ENCODE measurements around the gene GJB6. TPM values are rescaled to one million over a fixed set of nuclear protein-coding genes. Genes with fewer than 3 reads are reported as not detected.

The GJB6 gene
- total and polyA plus RNA-seq, 7 donors, result 0.32 TPM; not detected in 6

DNA sequence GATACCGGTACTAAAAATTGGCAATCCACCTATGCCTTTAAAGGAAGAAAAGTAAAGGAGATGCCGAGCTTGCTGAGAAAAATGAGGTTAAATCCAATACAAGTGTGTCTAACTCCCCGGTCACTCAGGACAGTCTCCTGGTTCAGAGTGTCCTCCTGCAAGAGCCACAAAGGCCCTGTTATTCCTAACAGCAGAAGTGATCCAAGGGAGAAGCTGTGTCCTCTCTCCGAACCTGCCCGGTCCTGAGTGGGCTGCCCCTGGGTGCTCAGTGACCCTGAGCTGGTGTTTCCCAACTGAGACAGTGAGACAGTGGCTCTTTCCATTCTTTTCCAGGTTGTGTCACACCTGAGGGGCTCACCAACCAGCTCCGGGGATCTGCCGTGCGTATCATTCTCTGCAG lies 4.8 kb downstream of the GJB6 start:
- intact Hi-C loops (cut with DNase I), result no loop called here
- Histone ChIP-seq H3K9me3 (no peaks in the 10 kb centered on the region), H3K4me3 (no peak overlapping the region), H3K27ac (no peak overlapping the region), H3K4me1 (peaks cover 0 to 10% (median 9%) of the 10 kb centered on the region in 4 donors), H3K27me3 (peaks cover 11 to 56% (median 14%) of the 10 kb centered on the region in 3 donors), H3K36me3 (no peaks in the 10 kb centered on the region)
- TF ChIP-seq POLR2AphosphoS5 (IDR thresholded peaks at IDR 0.05) (no peak), EP300 (IDR thresholded peaks at IDR 0.05) (no peak), POLR2A (IDR thresholded peaks at IDR 0.05) (no peak)
- TF ChIP-seq, protein P1, sequence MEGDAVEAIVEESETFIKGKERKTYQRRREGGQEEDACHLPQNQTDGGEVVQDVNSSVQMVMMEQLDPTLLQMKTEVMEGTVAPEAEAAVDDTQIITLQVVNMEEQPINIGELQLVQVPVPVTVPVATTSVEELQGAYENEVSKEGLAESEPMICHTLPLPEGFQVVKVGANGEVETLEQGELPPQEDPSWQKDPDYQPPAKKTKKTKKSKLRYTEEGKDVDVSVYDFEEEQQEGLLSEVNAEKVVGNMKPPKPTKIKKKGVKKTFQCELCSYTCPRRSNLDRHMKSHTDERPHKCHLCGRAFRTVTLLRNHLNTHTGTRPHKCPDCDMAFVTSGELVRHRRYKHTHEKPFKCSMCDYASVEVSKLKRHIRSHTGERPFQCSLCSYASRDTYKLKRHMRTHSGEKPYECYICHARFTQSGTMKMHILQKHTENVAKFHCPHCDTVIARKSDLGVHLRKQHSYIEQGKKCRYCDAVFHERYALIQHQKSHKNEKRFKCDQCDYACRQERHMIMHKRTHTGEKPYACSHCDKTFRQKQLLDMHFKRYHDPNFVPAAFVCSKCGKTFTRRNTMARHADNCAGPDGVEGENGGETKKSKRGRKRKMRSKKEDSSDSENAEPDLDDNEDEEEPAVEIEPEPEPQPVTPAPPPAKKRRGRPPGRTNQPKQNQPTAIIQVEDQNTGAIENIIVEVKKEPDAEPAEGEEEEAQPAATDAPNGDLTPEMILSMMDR (IDR thresholded peaks at IDR 0.05), result no peak
- WGBS, 2 donors, result 86 to 88% methylated on average over 8 of the region's 8 CpGs
- DNase-seq, result no peak

DNA sequence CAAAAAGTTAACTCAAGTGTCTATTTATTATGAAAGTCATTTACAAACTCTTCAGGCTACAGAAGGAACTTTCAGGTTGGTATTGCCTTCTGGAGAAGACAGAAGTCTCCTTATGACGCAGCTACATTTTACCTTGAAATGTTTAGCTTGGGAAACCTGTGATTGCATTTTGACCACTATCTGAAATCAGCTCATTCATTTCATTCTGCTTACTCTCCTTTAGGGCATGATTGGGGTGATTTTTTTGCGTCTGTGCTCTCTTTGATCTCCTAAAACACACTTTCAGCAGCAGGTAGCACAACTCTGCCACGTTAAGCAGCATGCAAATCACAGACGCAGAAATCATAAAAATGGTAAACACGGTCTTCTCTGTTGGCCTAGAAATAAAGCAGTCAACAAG lies 9.6 kb downstream of the GJB6 start:
- no peak overlapping the region for H3K27ac ChIP-seq
- H3K27me3 ChIP-seq, result peaks cover 0 to 24% (median 0%) of the 10 kb centered on the region in 3 donors
- no peaks in the 10 kb centered on the region for H3K36me3 ChIP-seq
- no peaks in the 10 kb centered on the region for H3K9me3 ChIP-seq
- TF ChIP-seq EP300 (IDR thresholded peaks at IDR 0.05) (no peak), POLR2A (IDR thresholded peaks at IDR 0.05) (no peak), POLR2AphosphoS5 (IDR thresholded peaks at IDR 0.05) (no peak)
- TF ChIP-seq, protein P1 (IDR thresholded peaks at IDR 0.05), result no peak
- DNase-seq, result no peak
- intact Hi-C loops (cut with DNase I), result no loop called here
- WGBS, 2 donors, result 48 to 74% methylated on average over 5 of the region's 5 CpGs
- no peak overlapping the region for H3K4me3 ChIP-seq
- H3K4me1 ChIP-seq, result no peaks in the 10 kb centered on the region

DNA sequence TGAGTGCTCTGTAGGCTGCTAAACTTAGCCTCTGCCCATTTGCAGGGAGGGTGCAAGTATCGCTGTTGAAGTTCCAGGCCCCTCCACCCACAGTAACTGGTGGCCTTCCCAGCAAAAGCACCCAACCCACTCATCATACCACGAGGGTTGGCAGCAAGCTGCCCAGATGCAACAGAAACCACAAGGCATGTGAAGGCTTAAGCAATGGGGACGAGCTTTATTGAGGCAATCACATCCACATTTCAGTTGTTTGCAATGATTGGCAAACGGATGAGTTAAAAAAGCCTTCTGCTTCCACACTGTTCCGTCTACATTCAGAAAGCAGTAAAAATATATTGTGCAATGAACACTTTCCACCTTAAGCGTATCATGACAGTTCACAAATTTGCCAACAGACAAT lies 10.3 kb downstream of the GJB6 start:
- TF ChIP-seq, protein P1 (IDR thresholded peaks at IDR 0.05), result no peak
- TF ChIP-seq POLR2A (IDR thresholded peaks at IDR 0.05), result no peak
- TF ChIP-seq EP300 (IDR thresholded peaks at IDR 0.05), result no peak
- TF ChIP-seq POLR2AphosphoS5 (IDR thresholded peaks at IDR 0.05), result no peak
- intact Hi-C loops (cut with DNase I), result no loop called here
- H3K27ac ChIP-seq, result no peak overlapping the region
- no peak for DNase-seq
- H3K9me3 ChIP-seq, result no peaks in the 10 kb centered on the region
- H3K4me3 ChIP-seq, result no peak overlapping the region
- H3K36me3 ChIP-seq, result no peaks in the 10 kb centered on the region
- H3K4me1 ChIP-seq, result no peaks in the 10 kb centered on the region
- peaks cover 0 to 24% (median 0%) of the 10 kb centered on the region in 3 donors for H3K27me3 ChIP-seq
- WGBS, 2 donors, result 52 to 66% methylated on average over 6 of the region's 6 CpGs

DNA sequence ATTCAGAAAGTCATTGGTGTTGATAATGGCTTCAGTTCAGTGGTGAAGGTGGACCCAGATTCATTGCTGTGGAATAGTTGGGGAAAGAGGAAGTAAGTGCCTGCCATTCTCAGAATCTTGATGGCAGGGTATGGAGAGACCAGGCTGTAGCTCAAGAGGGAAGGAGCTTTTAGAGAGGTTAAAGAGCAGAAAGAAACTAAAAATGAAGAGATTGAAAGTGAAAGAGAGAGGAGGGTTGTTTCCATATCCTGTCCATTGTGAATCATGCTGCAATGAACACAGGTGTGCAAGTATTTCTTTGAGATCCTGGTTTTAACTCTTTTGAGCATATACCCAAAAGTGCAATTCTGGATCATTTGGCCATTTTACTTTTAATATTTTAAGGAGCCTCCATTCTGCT lies 12.5 kb downstream of the GJB6 start:
- Histone ChIP-seq H3K4me3 (no peak overlapping the region), H3K36me3 (no peaks in the 10 kb centered on the region), H3K9me3 (no peaks in the 10 kb centered on the region), H3K4me1 (no peaks in the 10 kb centered on the region), H3K27ac (no peak overlapping the region), H3K27me3 (peaks cover 0 to 9% (median 0%) of the 10 kb centered on the region in 3 donors)
- TF ChIP-seq POLR2AphosphoS5 (IDR thresholded peaks at IDR 0.05) (no peak), EP300 (IDR thresholded peaks at IDR 0.05) (no peak), POLR2A (IDR thresholded peaks at IDR 0.05) (no peak)
- TF ChIP-seq, protein P1 (IDR thresholded peaks at IDR 0.05), result no peak
- no peak for DNase-seq
- intact Hi-C loops (cut with DNase I), result no loop called here

DNA sequence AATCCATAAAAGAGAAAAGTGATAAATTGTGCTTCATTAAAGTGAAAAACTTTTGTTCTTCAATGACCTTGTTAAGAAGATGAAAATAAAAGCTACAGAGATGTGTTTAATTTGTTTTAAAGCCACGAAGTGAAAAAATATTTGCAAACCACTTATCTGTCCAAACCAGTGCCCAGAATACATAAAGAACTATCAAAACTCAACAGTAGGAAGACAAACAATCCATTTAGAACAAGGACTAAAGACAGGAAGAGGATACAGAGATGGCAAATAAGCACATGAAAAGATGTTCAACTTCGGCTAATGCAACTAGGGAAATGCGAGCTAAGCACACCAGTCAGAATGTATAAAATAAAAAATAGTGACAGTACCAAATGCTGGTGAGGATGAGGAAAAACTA lies 15.0 kb downstream of the GJB6 start:
- 61 to 69% methylated on average over 3 of the region's 3 CpGs for WGBS, 2 donors
- intact Hi-C loops (cut with DNase I), result no loop called here
- Histone ChIP-seq H3K36me3 (no peaks in the 10 kb centered on the region), H3K27ac (no peak overlapping the region), H3K27me3 (no peaks in the 10 kb centered on the region), H3K4me3 (no peak overlapping the region), H3K9me3 (no peaks in the 10 kb centered on the region), H3K4me1 (no peaks in the 10 kb centered on the region)
- no peak for DNase-seq
- no peak for TF ChIP-seq POLR2A (IDR thresholded peaks at IDR 0.05)
- TF ChIP-seq, protein P1 (IDR thresholded peaks at IDR 0.05), result no peak
- TF ChIP-seq POLR2AphosphoS5 (IDR thresholded peaks at IDR 0.05), result no peak
- no peak for TF ChIP-seq EP300 (IDR thresholded peaks at IDR 0.05)
